ENCODE results near the gene ESYT1. TPM values are rescaled to one million over a fixed set of nuclear protein-coding genes. Genes with fewer than 3 reads are reported as not detected.

ESYT1 gene
- total RNA-seq, 1 experiment from 2014 or later, result 75.7 TPM

GRCh38 chr12:56101045-56101444 is 27.0 kb upstream of the ESYT1 start:
- Histone ChIP-seq H4K20me1 (ENCODE audit: insufficient read depth, low read depth, low read length) (peaks cover 11% of the 10 kb centered on the region; the same call in 1 of the 2 replicates), H3K9me2 (replicated peaks; ENCODE audit: insufficient read depth, low read length) (no peaks in the 10 kb centered on the region), H2AFZ (ENCODE audit: low read length) (no peak overlapping the region), H3K4me3 (ENCODE audit: low read length) (no peak overlapping the region), H3K9ac (ENCODE audit: low read length) (no peak overlapping the region), H3K27ac (ENCODE audit: low read length) (no peak overlapping the region), H3K79me2 (ENCODE audit: low read length) (peaks cover 20% of the 10 kb centered on the region), H3K4me1 (ENCODE audit: low read length) (peaks cover 17% of the 10 kb centered on the region), H3K27me3 (ENCODE audit: low read length) (no peaks in the 10 kb centered on the region), H3K36me3 (ENCODE audit: insufficient read depth, low read length) (peaks cover 6% of the 10 kb centered on the region; the same call in 1 of the 2 replicates), H3K9me3 (ENCODE audit: low read length) (no peaks in the 10 kb centered on the region), H3K4me2 (ENCODE audit: low read depth, low read length, poor library complexity, severe bottlenecking) (no peak overlapping the region)
- no peak for DNase-seq

- no peak overlapping the region for H2AFZ ChIP-seq (ENCODE audit: low read length)
- H3K36me3 ChIP-seq (ENCODE audit: insufficient read depth, low read length), result peaks cover 21% of the 10 kb centered on the region
- no peaks in the 10 kb centered on the region for H3K9me2 ChIP-seq (replicated peaks; ENCODE audit: insufficient read depth, low read length)
- H3K79me2 ChIP-seq (ENCODE audit: low read length), result peaks cover 36% of the 10 kb centered on the region
- H3K9ac ChIP-seq (ENCODE audit: low read length), result peak overlapping the region; percentile 99; the same call in 1 of the 2 replicates
- H3K4me2 ChIP-seq (ENCODE audit: low read depth, low read length, poor library complexity, severe bottlenecking), result peak overlapping the region; percentile 89
- no peaks in the 10 kb centered on the region for H3K27me3 ChIP-seq (ENCODE audit: low read length)
- no peak for DNase-seq
- H4K20me1 ChIP-seq (ENCODE audit: insufficient read depth, low read depth, low read length), result peaks cover 14% of the 10 kb centered on the region; the same call in 1 of the 2 replicates
- no peak overlapping the region for H3K4me3 ChIP-seq (ENCODE audit: low read length)
- peaks cover 25% of the 10 kb centered on the region for H3K4me1 ChIP-seq (ENCODE audit: low read length)
- H3K9me3 ChIP-seq (ENCODE audit: low read length), result no peaks in the 10 kb centered on the region
- no peak overlapping the region for H3K27ac ChIP-seq (ENCODE audit: low read length)
Observed at GRCh38 chr12:56102683-56103065, 25.4 kb upstream of the ESYT1 start.

GRCh38 chr12:56103066-56103711 is 24.9 kb upstream of the ESYT1 start:
- H3K4me1 ChIP-seq (ENCODE audit: low read length), result peaks cover 25% of the 10 kb centered on the region
- no peaks in the 10 kb centered on the region for H3K9me3 ChIP-seq (ENCODE audit: low read length)
- peaks cover 26% of the 10 kb centered on the region for H3K36me3 ChIP-seq (ENCODE audit: insufficient read depth, low read length)
- no peak for DNase-seq
- no peaks in the 10 kb centered on the region for H3K9me2 ChIP-seq (replicated peaks; ENCODE audit: insufficient read depth, low read length)
- H3K27ac ChIP-seq (ENCODE audit: low read length), result no peak overlapping the region
- H3K79me2 ChIP-seq (ENCODE audit: low read length), result peaks cover 37% of the 10 kb centered on the region
- peak overlapping the region; percentile 66; the same call in 1 of the 2 replicates for H2AFZ ChIP-seq (ENCODE audit: low read length)
- no peaks in the 10 kb centered on the region for H3K27me3 ChIP-seq (ENCODE audit: low read length)
- H3K4me2 ChIP-seq (ENCODE audit: low read depth, low read length, poor library complexity, severe bottlenecking), result peak overlapping the region; percentile 89
- H3K4me3 ChIP-seq (ENCODE audit: low read length), result peak overlapping the region; percentile 79
- H3K9ac ChIP-seq (ENCODE audit: low read length), result peak overlapping the region; percentile 99
- H4K20me1 ChIP-seq (ENCODE audit: insufficient read depth, low read depth, low read length), result peaks cover 14% of the 10 kb centered on the region; the same call in 1 of the 2 replicates

- no peaks in the 10 kb centered on the region for H3K9me2 ChIP-seq (replicated peaks; ENCODE audit: insufficient read depth, low read length)
- H3K4me2 ChIP-seq (ENCODE audit: low read depth, low read length, poor library complexity, severe bottlenecking), result peak overlapping the region; percentile 89
- DNase-seq, result no peak
- H3K4me1 ChIP-seq (ENCODE audit: low read length), result peaks cover 25% of the 10 kb centered on the region
- peak overlapping the region; percentile 99 for H3K9ac ChIP-seq (ENCODE audit: low read length)
- peaks cover 14% of the 10 kb centered on the region; the same call in 1 of the 2 replicates for H4K20me1 ChIP-seq (ENCODE audit: insufficient read depth, low read depth, low read length)
- peak overlapping the region; percentile 79 for H3K4me3 ChIP-seq (ENCODE audit: low read length)
- H3K27me3 ChIP-seq (ENCODE audit: low read length), result no peaks in the 10 kb centered on the region
- H3K36me3 ChIP-seq (ENCODE audit: insufficient read depth, low read length), result peaks cover 31% of the 10 kb centered on the region
- H3K9me3 ChIP-seq (ENCODE audit: low read length), result no peaks in the 10 kb centered on the region
- peak overlapping the region; percentile 66 for H2AFZ ChIP-seq (ENCODE audit: low read length)
- peaks cover 37% of the 10 kb centered on the region for H3K79me2 ChIP-seq (ENCODE audit: low read length)
- peak overlapping the region; percentile 38; the same call in 1 of the 2 replicates for H3K27ac ChIP-seq (ENCODE audit: low read length)
Observed at GRCh38 chr12:56103823-56104108, 24.3 kb upstream of the ESYT1 start.

GRCh38 chr12:56104109-56104814 is 23.8 kb upstream of the ESYT1 start, which contains the start of gene PA2G4:
Gene PA2G4 (plus strand): TSS chr12:56104559. CDS start chr12:56104738, 179 bp downstream.
- peak within 1 kb of the TSS; percentile 79 for H3K4me3 ChIP-seq (ENCODE audit: low read length)
- peak within 1 kb of the TSS; percentile 88 for H3K27ac ChIP-seq (ENCODE audit: low read length)
- peaks cover 37% of the 10 kb centered on the region for H3K79me2 ChIP-seq (ENCODE audit: low read length)
- peaks cover 14% of the 10 kb centered on the region; the same call in 1 of the 2 replicates for H4K20me1 ChIP-seq (ENCODE audit: insufficient read depth, low read depth, low read length)
- peaks cover 25% of the 10 kb centered on the region for H3K4me1 ChIP-seq (ENCODE audit: low read length)
- peak within 1 kb of the TSS; percentile 66 for H2AFZ ChIP-seq (ENCODE audit: low read length)
- no peaks in the 10 kb centered on the region for H3K9me3 ChIP-seq (ENCODE audit: low read length)
- DNase-seq, result peak; percentile 100
- H3K9me2 ChIP-seq (replicated peaks; ENCODE audit: insufficient read depth, low read length), result no peaks in the 10 kb centered on the region
- peak within 1 kb of the TSS; percentile 99 for H3K9ac ChIP-seq (ENCODE audit: low read length)
- H3K4me2 ChIP-seq (ENCODE audit: low read depth, low read length, poor library complexity, severe bottlenecking), result peak within 1 kb of the TSS; percentile 89
- H3K27me3 ChIP-seq (ENCODE audit: low read length), result no peaks in the 10 kb centered on the region
- H3K36me3 ChIP-seq (ENCODE audit: insufficient read depth, low read length), result peaks cover 31% of the 10 kb centered on the region

GRCh38 chr12:56104815-56105608 is 23.1 kb upstream of the ESYT1 start:
- Histone ChIP-seq H3K9me3 (ENCODE audit: low read length) (no peaks in the 10 kb centered on the region), H3K4me2 (ENCODE audit: low read depth, low read length, poor library complexity, severe bottlenecking) (peak overlapping the region; percentile 89), H3K36me3 (ENCODE audit: insufficient read depth, low read length) (peaks cover 36% of the 10 kb centered on the region), H3K4me3 (ENCODE audit: low read length) (peak overlapping the region; percentile 79), H3K9me2 (replicated peaks; ENCODE audit: insufficient read depth, low read length) (no peaks in the 10 kb centered on the region), H3K9ac (ENCODE audit: low read length) (peak overlapping the region; percentile 99), H3K27ac (ENCODE audit: low read length) (peak overlapping the region; percentile 88), H4K20me1 (ENCODE audit: insufficient read depth, low read depth, low read length) (peaks cover 14% of the 10 kb centered on the region; the same call in 1 of the 2 replicates), H2AFZ (ENCODE audit: low read length) (no peak overlapping the region), H3K4me1 (ENCODE audit: low read length) (peaks cover 25% of the 10 kb centered on the region), H3K79me2 (ENCODE audit: low read length) (peaks cover 37% of the 10 kb centered on the region), H3K27me3 (ENCODE audit: low read length) (no peaks in the 10 kb centered on the region)
- peak; percentile 73 for DNase-seq

- no peak for DNase-seq
- no peaks in the 10 kb centered on the region for H3K27me3 ChIP-seq (ENCODE audit: low read length)
- peaks cover 37% of the 10 kb centered on the region for H3K79me2 ChIP-seq (ENCODE audit: low read length)
- H4K20me1 ChIP-seq (ENCODE audit: insufficient read depth, low read depth, low read length), result peaks cover 14% of the 10 kb centered on the region; the same call in 1 of the 2 replicates
- H3K36me3 ChIP-seq (ENCODE audit: insufficient read depth, low read length), result peaks cover 39% of the 10 kb centered on the region
- H3K4me3 ChIP-seq (ENCODE audit: low read length), result peak overlapping the region; percentile 79
- peak overlapping the region; percentile 88 for H3K27ac ChIP-seq (ENCODE audit: low read length)
- H3K4me2 ChIP-seq (ENCODE audit: low read depth, low read length, poor library complexity, severe bottlenecking), result peak overlapping the region; percentile 89
- no peaks in the 10 kb centered on the region for H3K9me3 ChIP-seq (ENCODE audit: low read length)
- no peaks in the 10 kb centered on the region for H3K9me2 ChIP-seq (replicated peaks; ENCODE audit: insufficient read depth, low read length)
- peaks cover 25% of the 10 kb centered on the region for H3K4me1 ChIP-seq (ENCODE audit: low read length)
- no peak overlapping the region for H2AFZ ChIP-seq (ENCODE audit: low read length)
- H3K9ac ChIP-seq (ENCODE audit: low read length), result peak overlapping the region; percentile 99
Observed at GRCh38 chr12:56105609-56105902, 22.5 kb upstream of the ESYT1 start.

GRCh38 chr12:56107242-56107641 is 20.8 kb upstream of the ESYT1 start:
- Histone ChIP-seq H2AFZ (ENCODE audit: low read length) (no peak overlapping the region), H3K27me3 (ENCODE audit: low read length) (no peaks in the 10 kb centered on the region), H3K4me1 (ENCODE audit: low read length) (peaks cover 25% of the 10 kb centered on the region), H3K79me2 (ENCODE audit: low read length) (peaks cover 37% of the 10 kb centered on the region), H3K9me3 (ENCODE audit: low read length) (no peaks in the 10 kb centered on the region), H3K9ac (ENCODE audit: low read length) (no peak overlapping the region; the same call in 1 of the 2 replicates), H3K9me2 (replicated peaks; ENCODE audit: insufficient read depth, low read length) (no peaks in the 10 kb centered on the region), H3K4me2 (ENCODE audit: low read depth, low read length, poor library complexity, severe bottlenecking) (no peak overlapping the region), H3K36me3 (ENCODE audit: insufficient read depth, low read length) (peaks cover 51% of the 10 kb centered on the region), H3K27ac (ENCODE audit: low read length) (no peak overlapping the region), H3K4me3 (ENCODE audit: low read length) (no peak overlapping the region), H4K20me1 (ENCODE audit: insufficient read depth, low read depth, low read length) (peaks cover 14% of the 10 kb centered on the region; the same call in 1 of the 2 replicates)
- DNase-seq, result no peak
